AG09309 (cell line): Measurements from ENCODE around the gene DDX24.

Experiments used
- DNase-seq: peaks from one replicate; pipeline ENCODE4 v3.0.0-alpha.2; 2010; ENCODE audit warnings: low read depth
- H3K4me3 ChIP-seq: 2 replicates; pipeline ENCODE4 v1.5.1; 2011; ENCODE audit warnings: mild to moderate bottlenecking, low read depth, low read length, moderate library complexity; ENCODE audit not compliant: control insufficient read depth
- TF ChIP-seq, protein P1 (sequence below): IDR thresholded peaks from 2 replicates; pipeline ENCODE4 v1.5.1; 2011; ENCODE audit warnings: mild to moderate bottlenecking, low read depth, low read length, inconsistent platforms; ENCODE audit not compliant: insufficient read depth, control insufficient read depth; ENCODE audit errors: missing control alignments

DDX24 gene

DNA sequence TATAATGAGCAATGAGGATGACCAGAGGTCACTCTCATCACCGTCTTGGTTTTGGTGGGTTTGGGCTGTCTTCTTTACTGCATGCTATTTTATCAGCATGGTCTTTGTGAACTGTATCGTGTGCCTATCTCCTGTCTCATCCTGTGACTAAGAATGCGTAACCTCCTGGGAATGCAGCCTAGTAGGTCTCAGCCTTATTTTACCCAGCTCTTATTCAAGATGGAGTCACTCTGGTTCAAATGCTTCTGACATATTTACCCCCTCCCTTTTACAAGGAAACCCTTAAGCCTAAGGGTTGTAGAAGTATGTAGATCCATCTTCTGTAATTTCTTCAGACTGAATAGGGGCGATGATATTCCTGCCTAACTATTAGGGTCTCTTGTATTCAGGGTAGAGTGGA lies 8.5 kb upstream of the DDX24 start:
- TF ChIP-seq, protein P1, sequence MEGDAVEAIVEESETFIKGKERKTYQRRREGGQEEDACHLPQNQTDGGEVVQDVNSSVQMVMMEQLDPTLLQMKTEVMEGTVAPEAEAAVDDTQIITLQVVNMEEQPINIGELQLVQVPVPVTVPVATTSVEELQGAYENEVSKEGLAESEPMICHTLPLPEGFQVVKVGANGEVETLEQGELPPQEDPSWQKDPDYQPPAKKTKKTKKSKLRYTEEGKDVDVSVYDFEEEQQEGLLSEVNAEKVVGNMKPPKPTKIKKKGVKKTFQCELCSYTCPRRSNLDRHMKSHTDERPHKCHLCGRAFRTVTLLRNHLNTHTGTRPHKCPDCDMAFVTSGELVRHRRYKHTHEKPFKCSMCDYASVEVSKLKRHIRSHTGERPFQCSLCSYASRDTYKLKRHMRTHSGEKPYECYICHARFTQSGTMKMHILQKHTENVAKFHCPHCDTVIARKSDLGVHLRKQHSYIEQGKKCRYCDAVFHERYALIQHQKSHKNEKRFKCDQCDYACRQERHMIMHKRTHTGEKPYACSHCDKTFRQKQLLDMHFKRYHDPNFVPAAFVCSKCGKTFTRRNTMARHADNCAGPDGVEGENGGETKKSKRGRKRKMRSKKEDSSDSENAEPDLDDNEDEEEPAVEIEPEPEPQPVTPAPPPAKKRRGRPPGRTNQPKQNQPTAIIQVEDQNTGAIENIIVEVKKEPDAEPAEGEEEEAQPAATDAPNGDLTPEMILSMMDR, result no peak
- no peak overlapping the region for H3K4me3 ChIP-seq
- DNase-seq, result no peak

GRCh38 chr14:94088516-94088915 lies 7.5 kb upstream of the DDX24 start:
- no peak overlapping the region for H3K4me3 ChIP-seq
- DNase-seq, result no peak
- TF ChIP-seq, protein P1, result no peak

DNA sequence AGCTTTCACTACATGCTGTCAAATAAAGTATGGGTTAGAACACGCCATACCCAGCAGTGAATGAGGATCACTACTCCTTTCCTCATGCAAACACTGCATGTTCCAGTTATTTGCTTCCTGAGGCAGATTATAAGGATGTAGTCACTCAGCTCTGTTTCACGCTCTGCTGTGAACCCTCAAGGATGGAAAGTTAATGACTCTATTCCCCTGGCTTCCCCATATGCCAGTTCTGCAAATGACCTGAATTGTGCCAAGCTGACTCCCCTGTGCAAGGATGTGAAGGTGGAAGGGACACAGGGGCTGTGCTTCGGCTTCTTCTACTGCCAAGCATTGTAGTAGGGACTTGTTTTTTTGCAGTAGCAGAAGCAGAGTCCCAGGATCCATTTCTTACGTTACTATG lies 6.9 kb upstream of the DDX24 start:
- no peak overlapping the region for H3K4me3 ChIP-seq
- TF ChIP-seq, protein P1, result no peak
- no peak for DNase-seq

GRCh38 chr14:94081386-94081820 lies 401 bp upstream of the DDX24 start:
- TF ChIP-seq, protein P1, result no peak
- no peak for DNase-seq
- H3K4me3 ChIP-seq, result peak overlapping the region; percentile 99

GRCh38 chr14:94079891-94080620 lies 946 bp downstream of the DDX24 start:
- TF ChIP-seq, protein P1, result no peak
- peak overlapping the region; percentile 99 for H3K4me3 ChIP-seq
- DNase-seq, result no peak

DNA sequence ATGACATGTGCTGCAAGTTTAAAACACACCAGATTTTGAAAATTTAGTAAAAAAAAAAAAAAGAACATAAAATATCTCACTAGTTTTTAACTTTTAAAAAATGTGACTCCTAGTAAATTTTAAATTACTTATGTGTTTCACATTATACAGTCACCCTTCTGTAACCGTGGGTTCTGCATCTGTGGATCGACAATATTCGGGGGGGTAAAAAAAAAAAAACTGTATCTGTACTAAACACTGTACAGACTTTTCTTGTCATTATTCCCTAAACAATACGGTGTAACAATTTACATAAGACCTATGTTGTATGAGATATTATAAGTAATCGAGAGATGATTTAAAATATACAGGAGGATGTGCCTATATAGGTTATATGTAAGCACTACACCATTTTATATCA lies 3.2 kb downstream of the DDX24 start:
- TF ChIP-seq, protein P1, result no peak
- DNase-seq, result no peak
- no peak overlapping the region for H3K4me3 ChIP-seq

DNA sequence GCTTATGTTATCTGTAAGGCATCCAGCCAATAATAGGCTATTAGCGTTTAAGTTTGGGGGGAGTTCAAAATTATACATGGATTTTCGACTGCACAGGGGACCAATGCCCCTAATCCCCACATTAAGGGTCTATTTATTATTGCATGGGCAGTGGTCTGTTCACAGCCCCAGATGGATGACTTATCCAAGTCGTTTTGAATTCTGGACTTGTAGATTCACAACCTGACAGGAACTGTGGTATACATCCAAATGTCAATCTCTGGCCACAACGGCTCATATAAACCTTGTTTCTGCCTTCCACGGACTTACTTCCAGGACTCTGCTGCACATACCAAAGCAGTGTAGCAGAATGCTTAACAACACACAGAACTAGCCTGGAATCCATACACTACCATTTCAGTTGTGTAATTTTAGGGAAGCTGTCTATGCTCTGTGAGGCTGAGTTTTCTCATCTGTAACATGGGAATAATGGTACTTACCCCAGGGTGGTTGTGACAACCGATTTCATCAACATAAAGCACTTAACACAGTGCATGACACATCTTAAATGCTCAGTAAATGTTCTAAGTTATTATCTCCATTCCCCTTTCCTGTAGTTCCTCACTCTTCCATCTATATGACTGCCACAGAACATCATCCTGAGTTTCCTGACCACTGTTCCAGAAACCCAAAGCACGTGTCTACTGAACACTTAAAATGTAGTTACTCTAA lies 3.7 kb downstream of the DDX24 start:
- no peak overlapping the region for H3K4me3 ChIP-seq
- DNase-seq, result no peak
- TF ChIP-seq, protein P1, result no peak
